Loucy (cell line): ENCODE data around the gene OCSTAMP.

Experiments
- H2AFZ ChIP-seq: fragments of 200-600 bp; sonication (generic); 2 replicates; pipeline ENCODE4 v1.6.0; 2016; ENCODE audit warnings: antibody characterized with exemption, mild to moderate bottlenecking, low read length, moderate library complexity
- H3F3A ChIP-seq: fragments of 200-600 bp; 2 replicates; pipeline ENCODE4 v1.6.0; 2016; ENCODE audit warnings: antibody characterized with exemption, low read depth, mild to moderate bottlenecking
- H3K27me3 ChIP-seq: fragments of 200-600 bp; sonication (generic); 2 replicates; pipeline ENCODE4 v1.6.1; 2014; ENCODE audit warnings: low read length, mild to moderate bottlenecking; ENCODE audit not compliant: insufficient read depth, poor library complexity, severe bottlenecking
- H3K36me3 ChIP-seq: fragments of 200-600 bp; sonication (generic); 2 replicates; pipeline ENCODE4 v1.6.1; 2016; ENCODE audit warnings: low read length; ENCODE audit not compliant: insufficient read depth
- H3K4me1 ChIP-seq: fragments of 200-600 bp; sonication (generic); 2 replicates; pipeline ENCODE4 v1.5.1; 2014; ENCODE audit warnings: low read length, mild to moderate bottlenecking; ENCODE audit not compliant: insufficient read depth, poor library complexity, severe bottlenecking
- H3K4me2 ChIP-seq: fragments of 200-600 bp; sonication (generic); 2 replicates; pipeline ENCODE4 v1.6.0; 2014; ENCODE audit warnings: antibody characterized with exemption, low read length, low read depth, mild to moderate bottlenecking; ENCODE audit not compliant: poor library complexity, severe bottlenecking
- H3K4me3 ChIP-seq: fragments of 200-600 bp; sonication (generic); 2 replicates; pipeline ENCODE4 v1.5.1; 2014; ENCODE audit warnings: low read length, mild to moderate bottlenecking, mixed read lengths; ENCODE audit not compliant: poor library complexity, severe bottlenecking
- H3K79me2 ChIP-seq: fragments of 200-600 bp; sonication (generic); 2 replicates; pipeline ENCODE4 v1.6.1; 2014; ENCODE audit warnings: low read length; ENCODE audit not compliant: insufficient read depth
- H3K9ac ChIP-seq: fragments of 200-600 bp; sonication (generic); 2 replicates; pipeline ENCODE4 v1.6.0; 2014; ENCODE audit warnings: mild to moderate bottlenecking, low read depth, low read length, moderate library complexity; ENCODE audit not compliant: poor library complexity, severe bottlenecking
- H3K9me2 ChIP-seq: fragments of 200-600 bp; sonication (generic); replicated peaks from 2 replicates; pipeline ENCODE4 v1.6.1; 2016; ENCODE audit warnings: low read depth, low read length, mixed read lengths
- H3K9me3 ChIP-seq: fragments of 200-600 bp; sonication (generic); 2 replicates; pipeline ENCODE4 v1.6.1; 2014; ENCODE audit warnings: mild to moderate bottlenecking, antibody characterized with exemption, low read length, low read depth; ENCODE audit not compliant: insufficient read depth
- H4K20me1 ChIP-seq: fragments of 200-600 bp; sonication (generic); 2 replicates; pipeline ENCODE4 v1.6.0; 2014; ENCODE audit warnings: antibody characterized with exemption, low read length, mild to moderate bottlenecking; ENCODE audit not compliant: insufficient read depth, poor library complexity, severe bottlenecking
- CTCF ChIP-seq: fragments of 200-600 bp; sonication (generic); conservative IDR thresholded peaks from 2 replicates; pipeline ENCODE4 v1.5.1; 2014; ENCODE audit warnings: mild to moderate bottlenecking, antibody characterized with exemption, low read length
- EZH2phosphoT487 ChIP-seq: fragments of 200-600 bp; IDR thresholded peaks from 2 replicates; pipeline ENCODE4 v1.6.1; 2018; ENCODE audit warnings: antibody characterized with exemption, mild to moderate bottlenecking, moderate library complexity, borderline replicate concordance

The OCSTAMP gene

DNA sequence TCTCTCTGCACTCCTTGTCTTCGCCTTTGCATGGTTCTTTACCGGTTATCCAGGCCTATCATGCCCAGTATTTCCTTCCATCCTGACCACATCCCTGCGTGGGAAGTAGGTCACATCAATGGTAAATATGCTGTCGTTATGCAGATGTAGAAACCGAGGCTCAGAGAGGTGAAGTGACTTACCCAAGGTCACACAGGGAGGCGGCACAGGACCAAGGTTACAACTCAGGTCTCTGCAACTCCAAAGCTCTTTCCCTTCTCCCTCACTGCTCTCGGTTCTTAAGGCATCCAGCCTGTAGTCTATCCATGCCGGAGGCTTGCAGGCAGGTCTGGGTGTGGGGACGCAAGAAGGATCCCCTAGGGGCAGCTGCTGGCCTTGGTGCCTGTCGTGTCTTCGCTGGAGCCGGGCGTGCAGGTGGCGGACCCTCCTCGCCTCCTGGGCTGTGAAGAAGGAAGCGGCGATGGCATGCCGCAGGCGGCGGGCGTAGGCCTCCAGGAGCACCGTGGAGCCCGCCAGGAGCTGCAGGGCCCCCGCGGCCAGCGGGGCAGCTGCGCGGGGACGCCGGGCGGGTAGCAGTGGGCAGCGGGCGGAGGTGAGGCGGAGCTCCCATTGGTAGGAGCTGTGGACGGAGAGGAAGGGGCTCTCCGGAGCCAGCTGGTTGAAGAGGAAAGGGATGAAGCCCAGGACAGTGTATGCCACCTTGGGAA is 9.1 kb downstream of the OCSTAMP start:
- Histone ChIP-seq H3K27me3 (no peaks in the 10 kb centered on the region), H3K4me3 (no peak overlapping the region), H3K4me2 (no peak overlapping the region), H2AFZ (no peak overlapping the region), H3K9me3 (no peaks in the 10 kb centered on the region), H3K9me2 (no peaks in the 10 kb centered on the region), H4K20me1 (no peaks in the 10 kb centered on the region), H3K4me1 (peaks cover 25% of the 10 kb centered on the region), H3K79me2 (no peaks in the 10 kb centered on the region), H3K36me3 (no peaks in the 10 kb centered on the region), H3K9ac (no peak overlapping the region), H3F3A (0 out of 2 replicates have a peak, but pooled peaks cover 3% of the 10 kb centered on the region)
- TF ChIP-seq CTCF (no peak), EZH2phosphoT487 (no peak)

DNA sequence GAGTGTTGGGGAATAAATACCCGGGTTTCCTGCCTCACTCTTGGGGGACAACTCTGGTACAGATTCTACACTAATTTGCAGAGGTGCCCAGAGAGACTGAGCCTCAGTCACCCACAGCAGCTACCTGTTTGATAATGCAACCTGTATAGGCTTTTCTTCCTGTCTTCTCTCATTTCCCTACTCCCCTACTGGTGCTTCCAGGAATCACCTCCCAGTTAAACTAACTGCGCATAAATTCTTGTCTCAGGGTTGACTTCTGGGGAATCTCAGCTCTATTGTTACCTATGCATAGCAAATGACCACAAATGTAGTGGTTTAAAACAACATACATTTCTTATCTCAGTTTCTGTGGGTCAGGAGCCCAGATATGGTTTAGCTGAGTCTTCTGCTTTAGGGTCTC is 11.3 kb downstream of the OCSTAMP start:
- Histone ChIP-seq H3K79me2 (no peaks in the 10 kb centered on the region), H3K4me2 (no peak overlapping the region), H2AFZ (no peak overlapping the region), H4K20me1 (no peaks in the 10 kb centered on the region), H3K27me3 (no peaks in the 10 kb centered on the region), H3K9ac (no peak overlapping the region), H3F3A (no peaks in the 10 kb centered on the region), H3K4me3 (no peak overlapping the region), H3K9me3 (no peaks in the 10 kb centered on the region), H3K9me2 (no peaks in the 10 kb centered on the region), H3K4me1 (peaks cover 4% of the 10 kb centered on the region), H3K36me3 (no peaks in the 10 kb centered on the region)
- TF ChIP-seq EZH2phosphoT487 (no peak), CTCF (no peak; the same call in 1 of the 2 replicates)

- Histone ChIP-seq H4K20me1 (no peaks in the 10 kb centered on the region), H3K79me2 (no peaks in the 10 kb centered on the region), H3K4me1 (no peaks in the 10 kb centered on the region), H3K4me3 (no peak overlapping the region), H2AFZ (no peak overlapping the region), H3K36me3 (no peaks in the 10 kb centered on the region), H3F3A (no peaks in the 10 kb centered on the region), H3K9ac (no peak overlapping the region), H3K27me3 (no peaks in the 10 kb centered on the region), H3K9me2 (no peaks in the 10 kb centered on the region), H3K9me3 (no peaks in the 10 kb centered on the region), H3K4me2 (no peak overlapping the region)
- TF ChIP-seq EZH2phosphoT487 (no peak), CTCF (no peak)
Measured at GRCh38 chr20:46530640-46531039, 19.8 kb downstream of the OCSTAMP start.
